Muscle of back (tissue), 11 donors: ENCODE measurements around the gene NPR2. TPM values are rescaled to one million over a fixed set of nuclear protein-coding genes. Genes with fewer than 3 reads are reported as not detected.

ENCODE experiments used
- DNase-seq, 3 donors: peaks; one replicate each; pipeline versions ENCODE4 v3.0.0 to v3.0.0-alpha.2; 2013
- polyA plus RNA-seq, 10 donors: library from polyadenylated mRNA; unstranded; fragments of 120-200 nt; gene quantifications; one replicate each; pipeline ENCODE4 v1.2.1, GENCODE V29; 2013; ENCODE audit not compliant: insufficient read length in 10 of 10

Gene NPR2
- polyA plus RNA-seq, 10 donors, result 21.0 to 31.5 (median 25.8) TPM

GRCh38 chr9:35854091-35854762 is 62.8 kb downstream of the NPR2 start:
- no peak for DNase-seq

- no peak for DNase-seq
These were observed 64.8 kb downstream of the NPR2 start for GRCh38 chr9:35856206-35856605.

- DNase-seq, result no peak
These were observed 65.5 kb downstream of the NPR2 start for GRCh38 chr9:35856882-35857281.

- DNase-seq, result no peak
These were observed 67.1 kb downstream of the NPR2 start for GRCh38 chr9:35858458-35858857.

Other genes starting within 250 kb of the NPR2 start
- 10 to 100 TPM; 30.3 to 41.7 (median 33.7) TPM for gene TESK1, start 186.3 kb upstream of the NPR2 start, polyA plus RNA-seq
- 1 to 10 TPM; 1.1 to 3.1 (median 1.7) TPM for gene CD72, start 173.2 kb upstream of the NPR2 start, polyA plus RNA-seq
- gene SIT1, start 140.7 kb upstream of the NPR2 start, polyA plus RNA-seq, result 1 to 10 TPM in 1 of 10 donors, under 1 TPM in 5, not detected in 4; 0.15 to 2.5 (median 0.33) TPM
- gene RMRP, start 133.6 kb upstream of the NPR2 start, polyA plus RNA-seq, result 1 to 10 TPM in 1 of 10 donors, not detected in 9; 7.1 TPM
- 10 to 100 TPM; 13.8 to 23.0 (median 17.6) TPM for gene CCDC107, start 133.3 kb upstream of the NPR2 start, polyA plus RNA-seq
- gene ARHGEF39, start 126.4 kb upstream of the NPR2 start, polyA plus RNA-seq, result 1 to 10 TPM; 2.6 to 6.7 (median 5.2) TPM
- 1 to 10 TPM in 1 of 10 donors, under 1 TPM in 8, not detected in 1; 0.42 to 1.6 (median 0.82) TPM for gene CA9, start 117.7 kb upstream of the NPR2 start, polyA plus RNA-seq
- 1,000 to 10,000 TPM; 4,673 to 8,611 (median 7,912) TPM for gene TPM2, start 101.7 kb upstream of the NPR2 start, polyA plus RNA-seq
- gene TLN1, start 59.4 kb upstream of the NPR2 start, polyA plus RNA-seq, result 100 to 1,000 TPM in 6 of 10 donors, 10 to 100 TPM in 4; 96.0 to 136 (median 108) TPM
- 10 to 100 TPM; 20.9 to 29.3 (median 25.4) TPM for gene CREB3, start 58.9 kb upstream of the NPR2 start, polyA plus RNA-seq
- gene GBA2, start 42.4 kb upstream of the NPR2 start, polyA plus RNA-seq, result 10 to 100 TPM; 41.8 to 88.0 (median 62.3) TPM
- gene RGP1, start 42.3 kb upstream of the NPR2 start, polyA plus RNA-seq, result 10 to 100 TPM; 16.9 to 20.5 (median 19.3) TPM
- 1 to 10 TPM in 3 of 10 donors, not detected in 7; 1.3 to 1.6 (median 1.4) TPM for gene MSMP, start 37.3 kb upstream of the NPR2 start, polyA plus RNA-seq
- 1 to 10 TPM; 1.1 to 3.5 (median 1.8) TPM for gene SPAG8, start 20.7 kb downstream of the NPR2 start, polyA plus RNA-seq
- gene HINT2, start 23.5 kb downstream of the NPR2 start, polyA plus RNA-seq, result 10 to 100 TPM; 23.9 to 33.1 (median 30.3) TPM
- under 1 TPM in 8 of 10 donors, not detected in 2; 0.08 to 0.52 (median 0.21) TPM for gene FAM221B, start 37.1 kb downstream of the NPR2 start, polyA plus RNA-seq
- gene TMEM8B, start 37.6 kb downstream of the NPR2 start, polyA plus RNA-seq, result 10 to 100 TPM; 14.0 to 21.2 (median 18.4) TPM
- gene OR13J1, start 78.8 kb downstream of the NPR2 start, polyA plus RNA-seq, result under 1 TPM in 1 of 10 donors, not detected in 9; 0.12 TPM
- 1 to 10 TPM in 8 of 10 donors, under 1 TPM in 2; 0.74 to 2.6 (median 1.7) TPM for gene HRCT1, start 114.6 kb downstream of the NPR2 start, polyA plus RNA-seq
- 1 to 10 TPM; 1.0 to 2.9 (median 1.7) TPM for gene SPAAR, start 117.9 kb downstream of the NPR2 start, polyA plus RNA-seq
- under 1 TPM in 3 of 10 donors, not detected in 7; 0.24 to 0.31 (median 0.27) TPM for gene OR2S2, start 166.6 kb downstream of the NPR2 start, polyA plus RNA-seq
- gene RECK, start 245.3 kb downstream of the NPR2 start, polyA plus RNA-seq, result 10 to 100 TPM; 23.3 to 55.7 (median 28.1) TPM